ENCODE results near the gene LAMA2.

Gene LAMA2

GRCh38 chr6:129472239-129472638 is 589.3 kb downstream of the LAMA2 start:
- no peak for TF ChIP-seq CTCF (IDR thresholded peaks at IDR 0.05; ENCODE audit: low read depth, low read length)
- H3K4me3 ChIP-seq (ENCODE audit: low read depth, low read length), result no peak overlapping the region

DNA sequence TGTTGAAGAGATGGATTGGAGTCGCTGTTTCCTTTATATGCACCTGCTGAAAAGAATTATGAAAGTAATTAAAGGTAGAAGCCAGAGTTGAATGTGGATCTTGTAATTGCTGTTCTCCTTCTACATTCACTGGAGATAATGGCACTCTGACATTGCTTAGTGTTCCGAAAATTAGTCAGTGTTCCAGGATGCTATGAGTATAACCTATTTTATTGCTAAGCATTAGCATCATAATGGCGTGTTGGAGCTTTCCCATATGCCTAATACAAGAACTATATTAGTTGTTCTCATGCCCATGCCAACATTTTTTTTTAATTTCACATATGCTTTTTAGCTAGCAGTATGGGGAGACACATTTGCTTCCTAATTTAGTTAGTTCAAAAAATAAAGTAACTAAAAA is 590.6 kb downstream of the LAMA2 start:
- H3K4me3 ChIP-seq (ENCODE audit: low read depth, low read length), result no peak overlapping the region
- TF ChIP-seq CTCF (IDR thresholded peaks at IDR 0.05; ENCODE audit: low read depth, low read length), result no peak

GRCh38 chr6:129475477-129476247 is 592.7 kb downstream of the LAMA2 start:
- no peak for TF ChIP-seq CTCF (IDR thresholded peaks at IDR 0.05; ENCODE audit: low read depth, low read length)
- no peak overlapping the region for H3K4me3 ChIP-seq (ENCODE audit: low read depth, low read length)

GRCh38 chr6:129476248-129476564 is 593.3 kb downstream of the LAMA2 start:
- TF ChIP-seq CTCF (IDR thresholded peaks at IDR 0.05; ENCODE audit: low read depth, low read length), result no peak
- no peak overlapping the region for H3K4me3 ChIP-seq (ENCODE audit: low read depth, low read length)

DNA sequence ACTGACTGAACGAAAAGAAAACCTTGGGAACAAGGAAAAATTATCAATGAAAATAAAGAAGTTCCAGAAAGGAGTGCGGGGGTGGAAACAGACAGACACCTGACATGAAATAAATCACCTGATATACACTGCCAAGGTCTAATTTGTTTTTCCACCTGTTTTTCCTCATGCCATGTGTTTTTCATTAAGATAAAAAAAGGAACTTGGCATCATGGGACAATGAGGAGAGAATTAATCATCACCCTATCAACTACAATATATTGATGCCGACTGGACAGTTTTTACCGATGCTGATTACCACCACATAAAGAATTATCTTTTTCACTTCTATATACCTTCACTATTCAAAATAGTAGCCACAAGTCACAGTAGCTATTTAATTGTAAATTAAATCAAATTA is 593.9 kb downstream of the LAMA2 start:
- no peak overlapping the region for H3K4me3 ChIP-seq (ENCODE audit: low read depth, low read length)
- TF ChIP-seq CTCF (IDR thresholded peaks at IDR 0.05; ENCODE audit: low read depth, low read length), result no peak

DNA sequence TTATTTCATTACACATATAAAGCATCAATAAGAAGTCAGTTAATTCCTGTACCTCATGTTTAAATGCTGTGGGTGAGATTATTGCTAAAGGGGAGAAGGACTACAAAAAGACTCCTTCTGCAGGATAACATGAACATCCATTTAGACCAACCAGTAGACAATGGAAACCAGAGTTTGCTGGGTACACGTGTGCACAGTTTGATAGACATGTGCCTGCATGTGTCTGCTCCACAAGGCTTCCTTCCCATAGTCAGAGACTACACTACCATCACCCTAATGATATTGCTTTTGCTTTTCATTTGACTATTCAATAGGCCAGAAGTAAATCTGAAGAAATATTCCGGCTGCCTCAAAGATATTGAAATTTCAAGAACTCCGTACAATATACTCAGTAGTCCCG is 595.4 kb downstream of the LAMA2 start:
- no peak for TF ChIP-seq CTCF (IDR thresholded peaks at IDR 0.05; ENCODE audit: low read depth, low read length)
- no peak overlapping the region for H3K4me3 ChIP-seq (ENCODE audit: low read depth, low read length)

- no peak for TF ChIP-seq CTCF (IDR thresholded peaks at IDR 0.05; ENCODE audit: low read depth, low read length)
- H3K4me3 ChIP-seq (ENCODE audit: low read depth, low read length), result no peak overlapping the region
Observed at GRCh38 chr6:129481706-129482105, 598.8 kb downstream of the LAMA2 start.
